Kidney epithelial cell (primary cell): ENCODE results near the gene TNFRSF6B. TPM values are rescaled to one million over a fixed set of nuclear protein-coding genes. Genes with fewer than 3 reads are reported as not detected.

Experiments
- DNase-seq: peaks from one replicate; pipeline ENCODE4 v3.0.0-alpha.2; 2010; ENCODE audit warnings: low read depth
- H3K27me3 ChIP-seq: 2 replicates; pipeline ENCODE4 v1.6.0; 2011; ENCODE audit warnings: low read length; ENCODE audit not compliant: control insufficient read depth, insufficient read depth
- H3K36me3 ChIP-seq: 2 replicates; pipeline ENCODE4 v1.5.1; 2011; ENCODE audit warnings: low read length; ENCODE audit not compliant: control insufficient read depth, insufficient read depth
- H3K4me3 ChIP-seq: 2 replicates; pipeline ENCODE4 v1.5.1; 2011; ENCODE audit warnings: low read depth, mild to moderate bottlenecking, control low read depth, low read length
- CTCF ChIP-seq: IDR thresholded peaks from 2 replicates; pipeline ENCODE4 v1.5.1; 2011; ENCODE audit warnings: mild to moderate bottlenecking, moderate library complexity, low read length, control low read depth, inconsistent platforms; ENCODE audit not compliant: insufficient read depth, poor library complexity, severe bottlenecking
- total RNA-seq: library from RNA; depleted of rRNA; stranded (reverse); fragments of >200 nt; gene quantifications from 2 replicates; pipeline ENCODE4 v1.2.3, GENCODE V29; 2015

The TNFRSF6B gene
- total RNA-seq, 1 donor from 2014 or later = 97.0 TPM

GRCh38 chr20:63731410-63731809, 35.0 kb downstream of the TNFRSF6B start:
- DNase-seq = no peak
- H3K36me3 ChIP-seq = peaks cover 1% of the 10 kb centered on the region
- no peaks in the 10 kb centered on the region for H3K27me3 ChIP-seq
- H3K4me3 ChIP-seq = no peak overlapping the region
- TF ChIP-seq CTCF = no peak

- DNase-seq = no peak
- Histone ChIP-seq H3K27me3 (no peaks in the 10 kb centered on the region), H3K4me3 (no peak overlapping the region), H3K36me3 (peaks cover 1% of the 10 kb centered on the region)
- TF ChIP-seq CTCF = no peak
Measured at GRCh38 chr20:63732118-63733095, 36.0 kb downstream of the TNFRSF6B start.

GRCh38 chr20:63733117-63733516, 36.7 kb downstream of the TNFRSF6B start:
- peaks cover 1% of the 10 kb centered on the region for H3K36me3 ChIP-seq
- H3K4me3 ChIP-seq = no peak overlapping the region
- TF ChIP-seq CTCF = no peak
- no peak for DNase-seq
- H3K27me3 ChIP-seq = no peaks in the 10 kb centered on the region

DNA sequence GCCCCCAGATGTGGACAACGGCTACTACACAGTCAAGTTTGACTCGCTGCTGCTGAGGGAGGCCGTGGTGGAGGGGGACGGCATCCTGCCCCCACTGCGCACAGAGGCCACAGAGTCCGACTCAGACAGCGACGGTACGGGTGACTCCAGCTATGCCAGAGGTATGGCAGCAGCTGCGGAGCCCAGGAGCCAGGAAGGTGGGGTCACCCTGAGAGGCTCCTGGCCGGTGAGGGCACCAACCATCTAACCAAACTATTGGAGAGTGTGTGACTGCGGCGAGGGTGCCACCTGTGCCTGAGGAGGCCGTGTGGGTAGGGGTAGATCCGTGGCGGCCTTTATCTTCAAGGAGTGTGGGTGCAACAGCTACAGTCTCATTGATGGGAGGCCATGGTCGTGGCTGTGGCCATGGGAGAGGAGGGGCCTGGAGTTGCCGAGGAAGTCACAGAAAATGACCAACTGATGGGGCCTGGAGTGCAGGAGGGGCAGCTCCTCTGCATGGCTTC, 37.2 kb downstream of the TNFRSF6B start:
- Histone ChIP-seq H3K36me3 (peaks cover 1% of the 10 kb centered on the region), H3K4me3 (no peak overlapping the region), H3K27me3 (no peaks in the 10 kb centered on the region)
- no peak for DNase-seq
- no peak for TF ChIP-seq CTCF

GRCh38 chr20:63734111-63734945, 37.9 kb downstream of the TNFRSF6B start:
- no peak for TF ChIP-seq CTCF
- H3K4me3 ChIP-seq = no peak overlapping the region
- peaks cover 1% of the 10 kb centered on the region for H3K36me3 ChIP-seq
- no peak for DNase-seq
- H3K27me3 ChIP-seq = no peaks in the 10 kb centered on the region
